Myocyte (in vitro differentiated cells): ENCODE data around the gene TJP1. TPM values are rescaled to one million over a fixed set of nuclear protein-coding genes. Genes with fewer than 3 reads are reported as not detected.

Source experiments
- DNase-seq: peaks from one replicate; pipeline ENCODE4 v3.0.0-alpha.2; 2012; ENCODE audit warnings: low read depth
- polyA plus RNA-seq: library from polyadenylated mRNA; unstranded; fragments of >200 nt; gene quantifications from one replicate; pipeline ENCODE4 v1.2.1, GENCODE V29; 2012; ENCODE audit warnings: missing spikeins
- total RNA-seq: library from RNA; depleted of rRNA; stranded (reverse); fragments of >200 nt; gene quantifications from 2 replicates; pipeline ENCODE4 v1.2.3, GENCODE V29; 2014

The TJP1 gene
- total RNA-seq: 37.8 and 43.0 TPM in 2 replicates
- 27.0 TPM for polyA plus RNA-seq

DNA sequence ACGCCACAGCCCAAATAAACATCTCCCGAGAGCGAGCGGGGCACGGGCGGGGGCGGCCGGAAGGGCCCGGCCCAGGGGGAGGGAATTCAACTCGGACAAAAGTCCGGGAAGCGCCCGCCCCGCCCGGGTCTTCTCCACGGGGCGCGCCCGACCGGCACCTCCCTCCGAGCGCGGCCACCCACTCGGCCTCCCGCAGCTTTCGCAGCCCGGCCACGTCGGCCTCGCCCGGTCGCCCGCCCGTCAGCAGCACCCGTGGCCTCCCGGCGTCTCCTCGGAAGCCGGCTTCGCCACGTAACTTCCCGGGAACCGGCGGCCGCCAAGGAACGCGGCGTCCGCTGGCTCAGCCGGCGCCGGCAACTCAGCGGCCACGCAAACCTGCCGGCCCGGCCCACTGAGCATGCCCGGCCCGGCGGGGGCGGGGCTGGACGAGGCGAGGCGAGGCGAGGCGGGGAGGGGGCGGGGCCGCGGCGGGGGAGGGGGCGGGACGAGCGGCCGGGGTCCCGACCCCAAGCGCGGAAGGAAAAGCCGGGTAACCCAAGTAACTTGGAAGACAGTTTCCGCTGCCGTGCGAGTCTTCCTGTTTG, at the start of gene TJP1:
TSS of gene TJP1 (minus strand) at position 369 of the 584 bp plus-strand sequence. CDS start 440 bp downstream, outside the sequence.
- DNase-seq: peak; percentile 86

DNA sequence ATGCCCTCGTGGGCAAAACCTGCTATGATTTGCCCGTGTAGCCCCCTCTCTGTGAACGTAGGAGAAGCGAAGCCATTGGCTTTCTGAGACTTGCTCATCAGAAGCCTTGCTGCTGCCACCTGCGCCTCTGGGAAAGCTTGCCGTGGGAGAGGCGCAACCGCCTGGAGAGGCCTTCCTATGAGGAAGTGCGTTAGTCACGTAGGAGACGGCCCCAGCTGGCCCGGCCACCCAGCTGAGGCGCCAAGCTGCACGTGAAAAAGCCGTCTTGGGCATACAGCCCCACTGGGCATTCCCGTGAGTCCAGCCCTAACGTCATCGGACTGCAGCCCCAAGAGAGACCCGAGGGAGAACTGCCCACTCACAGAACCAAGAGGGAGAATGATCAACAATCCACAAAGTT, 49.1 kb upstream of the TJP1 start:
- no peak for DNase-seq

DNA sequence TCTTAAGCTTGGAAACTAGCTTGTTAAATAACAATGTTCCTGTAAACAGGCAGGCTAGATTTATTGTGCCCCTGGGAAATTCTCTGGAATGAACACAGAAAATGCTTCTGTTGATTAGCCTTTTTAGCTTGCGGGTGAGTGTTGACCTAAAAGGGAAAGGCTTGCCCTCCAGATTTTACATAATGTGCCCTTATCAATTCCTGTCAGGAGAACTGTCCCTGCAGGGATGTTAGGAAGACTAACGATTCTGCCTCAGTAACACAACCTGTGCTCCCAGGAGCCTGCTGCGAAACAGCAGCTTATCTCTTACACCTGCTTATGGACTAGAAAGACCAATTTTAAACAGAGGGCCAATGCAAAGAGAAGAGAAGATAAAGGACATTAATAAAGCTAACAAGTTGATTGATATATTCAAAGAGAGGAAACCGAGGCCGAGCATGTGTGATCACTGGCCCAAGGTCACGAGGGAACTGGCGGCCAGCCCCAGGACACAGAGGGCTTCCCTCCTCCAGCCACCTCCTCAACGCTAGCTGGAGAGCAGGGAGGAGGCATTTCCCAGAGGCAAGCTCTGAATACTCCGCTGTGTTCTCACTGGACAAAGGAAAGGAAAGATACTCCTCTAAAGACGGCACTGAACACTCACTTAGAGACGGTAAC, 48.4 kb upstream of the TJP1 start:
- DNase-seq: no peak

DNA sequence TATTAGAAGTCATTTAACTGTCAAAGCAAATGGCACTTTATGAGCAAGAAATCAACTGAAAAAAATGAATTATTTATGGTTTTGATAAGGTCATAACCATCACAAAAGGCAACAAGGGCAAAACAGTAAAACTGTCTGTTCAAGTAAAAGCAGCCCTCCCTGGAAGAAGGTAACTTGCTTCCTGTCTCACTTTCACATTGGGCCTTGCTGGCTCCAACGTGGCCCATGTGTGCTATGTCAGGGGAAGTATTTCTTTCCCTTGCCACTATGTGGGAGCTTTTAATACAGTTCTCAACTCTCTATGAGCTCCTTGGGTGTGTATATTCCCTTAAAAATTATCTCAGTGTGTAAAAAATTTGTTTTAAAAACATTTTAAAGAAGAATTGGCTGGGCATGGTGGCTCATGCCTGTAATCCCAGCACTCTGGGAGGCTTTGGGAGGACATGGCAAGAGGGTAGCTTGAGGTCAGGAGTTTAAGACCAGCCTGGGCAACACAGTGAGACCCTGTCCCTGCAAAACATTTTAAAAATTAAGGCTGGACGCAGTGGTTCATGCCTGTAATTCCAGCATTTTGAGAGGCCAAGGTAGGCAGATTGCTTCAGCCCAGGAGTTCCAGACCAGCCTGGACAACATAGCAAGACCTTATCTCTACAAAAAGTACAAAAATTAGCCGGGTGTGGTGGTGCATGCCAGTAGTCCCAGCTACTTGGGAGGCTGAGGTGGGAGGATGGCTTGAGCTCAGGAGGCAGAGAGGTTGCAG, 45.2 kb upstream of the TJP1 start:
- no peak for DNase-seq

DNA sequence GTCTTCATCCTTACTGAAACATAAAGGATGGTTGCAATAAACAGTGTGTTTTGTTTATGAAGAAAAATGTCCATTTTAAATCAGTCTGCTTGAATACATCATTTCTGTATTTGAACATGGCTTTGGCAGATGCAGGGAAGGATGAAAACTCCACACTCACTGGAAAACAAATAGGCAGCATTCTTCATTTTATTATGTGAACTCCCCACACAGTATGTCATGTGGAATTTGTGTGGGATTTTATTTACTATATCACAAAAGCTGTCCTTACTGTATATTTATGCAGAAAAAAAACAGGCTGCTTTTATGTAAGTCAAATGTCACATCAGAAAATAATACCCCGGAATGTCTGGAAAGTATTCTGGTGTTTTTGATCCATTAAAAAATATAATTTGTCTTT, 44.1 kb upstream of the TJP1 start:
- DNase-seq: no peak

DNA sequence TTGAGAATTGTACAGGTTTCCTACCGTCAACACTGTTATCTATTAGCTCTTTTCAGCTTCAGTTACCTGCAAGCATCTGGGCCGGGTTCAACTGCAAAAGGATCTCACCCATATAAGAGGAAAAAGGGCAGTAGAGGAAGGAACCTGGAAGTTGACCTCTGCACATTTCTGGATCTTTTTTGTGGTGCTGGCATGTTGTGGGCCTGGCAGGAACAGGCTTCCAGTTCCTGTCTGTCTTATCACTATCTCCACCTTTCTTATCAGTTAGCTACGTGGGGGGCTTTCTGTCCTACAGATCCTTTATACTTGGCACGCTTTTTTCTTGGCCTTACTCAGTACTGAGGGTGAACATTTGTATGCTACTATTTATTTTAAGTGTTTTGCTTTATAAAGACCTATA, 42.2 kb upstream of the TJP1 start:
- no peak for DNase-seq

DNA sequence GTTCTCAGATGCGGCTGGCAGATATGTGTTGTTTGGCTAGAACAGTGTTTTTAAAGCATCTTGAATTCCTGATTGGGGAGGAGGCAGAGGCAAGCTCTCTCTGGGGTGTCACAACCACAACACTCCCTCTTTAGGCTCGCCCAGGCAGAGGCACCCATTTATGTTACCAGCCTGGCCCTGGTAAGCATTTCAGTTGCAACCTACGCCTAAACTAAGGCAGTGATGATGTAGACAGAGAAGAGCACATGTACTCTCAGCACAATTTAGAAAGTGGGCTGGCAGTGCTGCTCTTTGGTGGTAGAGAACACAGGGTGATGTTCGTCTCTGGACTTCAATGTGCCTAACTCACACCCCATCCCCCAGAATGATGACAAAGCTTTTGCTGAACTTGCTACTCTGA, 41.2 kb upstream of the TJP1 start:
- DNase-seq: no peak

DNA sequence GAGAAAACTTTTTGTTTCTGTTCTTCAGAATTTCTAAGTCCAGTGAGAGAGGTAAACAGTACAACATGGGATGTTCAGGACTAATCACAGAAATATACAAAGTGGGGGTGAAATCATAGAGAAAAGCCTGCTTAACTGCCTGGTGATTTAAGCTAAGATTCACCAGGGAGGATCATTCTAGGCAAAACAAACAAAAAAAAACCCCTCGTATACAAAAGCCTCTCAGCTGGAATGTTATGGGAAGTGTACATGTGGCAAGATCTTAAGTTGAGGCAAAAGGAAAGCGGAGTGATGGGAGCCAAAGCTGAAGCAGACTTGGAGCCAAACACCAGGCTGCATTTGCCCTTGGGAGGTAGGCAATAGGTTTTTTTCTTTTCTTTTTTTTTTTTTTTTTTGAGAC, 40.0 kb upstream of the TJP1 start:
- DNase-seq: no peak

DNA sequence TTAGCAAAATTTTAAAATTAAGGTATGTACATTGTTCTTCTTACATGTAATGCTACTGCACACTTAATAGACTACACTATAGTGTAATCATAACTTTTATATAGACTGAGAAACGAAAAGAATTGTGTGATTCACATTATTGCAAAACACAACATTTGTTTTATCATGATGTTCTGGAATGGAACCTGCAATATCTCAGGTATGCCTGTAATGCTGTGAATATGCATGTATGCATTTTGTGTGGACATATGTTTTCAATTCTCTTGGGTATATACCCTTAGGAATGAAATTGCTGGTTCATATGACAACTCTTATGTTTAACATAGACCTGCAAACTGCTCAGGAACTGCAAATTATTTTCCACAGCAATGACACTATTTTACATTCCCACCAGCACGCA, 38.6 kb upstream of the TJP1 start:
- no peak for DNase-seq

DNA sequence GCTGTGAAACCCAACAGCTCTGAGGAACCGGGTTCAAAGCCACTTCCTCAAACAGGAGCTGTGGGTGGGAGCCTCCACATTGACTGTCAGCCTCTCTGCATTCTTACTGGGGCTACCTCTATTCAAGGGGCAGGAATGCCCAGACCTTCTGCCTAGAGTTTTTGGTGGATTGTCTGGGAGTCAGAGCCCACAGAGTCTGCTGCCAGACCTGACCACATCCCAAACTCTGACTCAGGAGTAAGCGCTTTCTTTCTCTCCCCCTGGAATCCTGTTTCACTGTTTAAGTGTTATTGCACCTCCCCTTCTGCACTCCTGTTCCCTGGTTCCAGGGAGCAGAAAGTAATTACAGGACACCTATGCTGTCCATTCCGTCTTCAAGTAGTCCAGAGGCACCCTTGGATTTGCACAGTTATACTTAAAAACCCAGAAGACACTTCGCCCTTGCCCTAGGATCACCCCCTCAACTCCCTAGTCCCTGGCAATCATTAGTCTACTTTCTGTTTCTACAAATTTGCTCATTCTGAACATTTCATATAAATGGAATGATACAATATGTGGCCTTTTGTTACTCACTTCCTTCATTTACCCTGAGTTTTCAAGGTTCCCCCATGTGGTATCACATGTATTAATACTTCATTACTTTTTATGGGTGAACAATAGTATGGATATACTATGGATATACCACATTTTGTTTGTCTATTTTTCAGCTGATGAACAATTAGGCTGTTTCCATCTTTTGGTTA, 37.9 kb upstream of the TJP1 start:
- DNase-seq: peak; percentile 68

DNA sequence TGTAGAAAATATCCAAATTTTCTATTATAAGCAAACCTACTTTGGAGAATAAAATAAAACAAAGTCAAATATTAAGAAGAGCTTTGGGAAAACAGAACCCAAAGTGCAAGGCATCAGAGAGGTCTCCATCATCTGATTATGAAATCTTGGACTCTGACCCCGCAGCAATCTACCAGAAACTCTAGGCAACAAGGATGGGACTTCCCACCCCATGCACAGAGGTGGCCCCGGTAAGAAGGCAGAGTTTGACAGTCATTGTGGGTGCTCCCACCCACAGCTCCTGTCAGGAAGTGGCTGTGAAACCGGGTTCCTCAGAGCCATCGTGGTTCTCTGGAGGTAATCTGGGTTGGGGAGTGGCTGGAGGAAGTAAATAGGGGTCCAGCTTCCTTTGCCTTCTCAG, 37.0 kb upstream of the TJP1 start:
- DNase-seq: no peak

DNA sequence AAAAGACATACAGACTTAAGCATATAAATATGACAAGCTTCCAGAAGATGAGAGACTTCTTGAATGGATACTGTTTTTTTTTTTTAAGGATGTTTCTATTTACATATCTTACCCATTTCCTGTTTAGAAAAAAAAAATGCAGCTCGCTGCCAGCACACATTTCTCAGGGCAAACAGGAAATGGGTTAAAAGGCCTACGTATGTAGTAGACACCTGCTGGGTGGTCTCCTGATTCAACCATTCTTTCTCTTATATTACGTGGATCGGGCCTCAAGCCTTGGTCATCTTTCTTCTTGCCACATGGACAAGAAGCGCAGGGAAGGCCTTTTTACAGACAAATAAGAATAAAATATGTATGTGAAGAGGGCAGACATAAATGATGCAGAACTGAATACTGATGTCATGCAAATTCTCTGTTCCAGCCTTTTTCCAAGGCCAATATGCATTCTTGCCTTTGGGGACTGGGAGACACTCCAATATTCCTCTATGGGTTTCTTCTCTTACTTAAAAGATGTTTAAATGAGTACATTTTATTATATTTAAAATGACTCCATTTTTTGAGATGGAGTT, 35.0 kb upstream of the TJP1 start:
- DNase-seq: no peak

DNA sequence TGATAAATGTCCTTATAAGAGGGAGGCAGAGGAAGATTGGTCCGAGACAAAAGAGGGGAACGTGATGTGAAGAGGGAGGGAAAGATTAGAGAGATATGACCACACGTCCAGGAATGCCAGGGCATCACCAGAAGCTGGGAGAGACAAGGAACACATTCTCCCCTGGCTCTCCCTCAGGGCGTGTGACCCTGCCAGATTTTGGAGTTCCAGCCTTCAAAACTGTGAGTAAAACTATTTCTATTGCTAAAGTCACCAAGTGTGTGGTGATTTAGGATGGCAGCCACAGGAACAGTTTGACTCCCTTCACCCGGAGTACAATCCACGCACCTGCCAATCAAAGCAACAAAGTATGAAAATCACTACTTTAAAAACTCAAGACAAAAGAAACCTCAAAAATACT, 32.1 kb upstream of the TJP1 start:
- no peak for DNase-seq

DNA sequence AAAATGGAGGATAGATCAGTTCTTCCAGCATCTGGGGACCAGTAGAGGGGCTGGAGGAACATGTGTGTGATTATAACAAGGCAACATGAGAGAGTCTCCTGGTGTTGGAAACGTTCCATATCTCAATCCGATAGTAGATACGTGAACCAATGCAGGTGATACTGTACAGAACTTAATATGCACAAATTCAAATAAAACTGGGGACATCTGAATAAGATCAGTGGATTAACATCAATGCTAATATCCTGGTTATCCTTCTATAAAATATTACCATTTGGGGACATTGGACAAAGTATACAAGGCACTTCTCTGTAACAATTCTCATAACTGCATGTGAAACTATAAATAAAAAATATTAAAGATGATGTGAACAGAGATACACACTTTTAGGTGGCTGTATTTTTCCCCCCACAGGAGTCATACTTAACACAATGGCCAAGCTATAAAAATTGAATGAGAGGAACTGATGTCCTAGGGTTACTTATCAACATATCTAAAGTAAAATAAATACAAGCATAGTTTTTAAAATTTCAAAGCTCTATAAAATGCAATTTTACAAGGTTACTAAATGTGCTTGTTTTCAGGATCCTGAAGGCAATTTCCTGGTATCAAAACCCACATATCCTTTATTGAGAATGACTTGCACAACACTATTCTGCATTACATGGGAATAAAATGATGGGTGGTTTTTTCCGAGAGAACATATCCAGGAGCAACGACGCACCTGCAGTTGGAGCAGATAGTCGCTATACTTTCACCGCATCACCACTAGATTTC, 31.1 kb upstream of the TJP1 start:
- no peak for DNase-seq

DNA sequence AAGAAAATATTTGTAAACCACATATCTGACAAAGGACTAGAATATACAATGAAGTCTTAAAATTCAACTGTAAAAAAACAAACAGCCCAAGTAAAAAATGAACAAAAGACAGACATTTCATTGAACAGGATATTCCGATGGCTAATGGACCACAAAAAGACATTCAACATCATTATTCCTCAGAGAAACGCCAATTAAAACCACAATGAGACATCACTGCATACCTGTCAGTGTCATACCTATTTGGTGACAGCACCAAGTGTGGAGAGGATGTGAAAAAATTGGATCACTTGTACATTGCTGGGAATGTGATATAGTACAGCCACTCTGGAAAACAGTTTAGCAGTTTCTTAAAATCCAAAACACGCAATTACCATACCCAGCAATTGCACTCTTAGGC, 29.9 kb upstream of the TJP1 start:
- DNase-seq: no peak

DNA sequence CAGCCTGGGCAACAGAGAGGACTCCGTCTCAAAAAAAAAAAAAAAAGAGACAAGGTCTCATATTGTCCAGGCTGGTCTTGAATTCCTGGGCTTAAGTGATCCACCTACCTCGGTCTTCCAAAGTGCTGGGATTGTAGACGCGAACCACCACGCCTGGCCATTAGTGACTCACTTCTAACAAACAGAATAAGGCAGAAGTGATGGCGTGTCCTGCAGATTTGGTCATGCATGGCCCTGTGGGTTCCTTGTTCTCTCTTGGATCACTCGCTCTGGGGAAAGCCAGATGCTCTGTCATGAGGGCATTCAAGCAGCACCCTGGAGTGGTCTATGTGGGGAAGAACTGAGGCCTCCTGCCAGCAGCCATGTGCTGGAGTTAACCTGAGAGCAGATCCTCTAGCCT, 27.4 kb upstream of the TJP1 start:
- DNase-seq: no peak

DNA sequence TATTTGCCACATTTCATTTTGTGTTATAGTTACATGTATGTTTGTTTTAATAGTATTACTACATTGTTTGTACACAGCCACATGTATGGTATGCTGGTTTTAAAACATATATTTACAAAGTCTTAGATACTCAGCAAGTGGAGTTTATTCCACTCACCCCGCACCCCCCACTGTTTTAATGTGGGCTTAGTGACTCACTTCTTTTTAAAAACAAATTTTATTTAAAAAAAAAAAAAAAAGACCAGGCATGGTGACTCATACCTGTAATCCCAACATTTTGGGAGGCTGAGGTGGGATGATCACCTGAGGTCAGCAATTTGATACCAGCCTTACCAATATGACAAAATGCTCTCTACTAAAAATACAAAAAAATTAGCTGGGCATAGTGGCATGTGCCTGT, 26.9 kb upstream of the TJP1 start:
- DNase-seq: no peak

DNA sequence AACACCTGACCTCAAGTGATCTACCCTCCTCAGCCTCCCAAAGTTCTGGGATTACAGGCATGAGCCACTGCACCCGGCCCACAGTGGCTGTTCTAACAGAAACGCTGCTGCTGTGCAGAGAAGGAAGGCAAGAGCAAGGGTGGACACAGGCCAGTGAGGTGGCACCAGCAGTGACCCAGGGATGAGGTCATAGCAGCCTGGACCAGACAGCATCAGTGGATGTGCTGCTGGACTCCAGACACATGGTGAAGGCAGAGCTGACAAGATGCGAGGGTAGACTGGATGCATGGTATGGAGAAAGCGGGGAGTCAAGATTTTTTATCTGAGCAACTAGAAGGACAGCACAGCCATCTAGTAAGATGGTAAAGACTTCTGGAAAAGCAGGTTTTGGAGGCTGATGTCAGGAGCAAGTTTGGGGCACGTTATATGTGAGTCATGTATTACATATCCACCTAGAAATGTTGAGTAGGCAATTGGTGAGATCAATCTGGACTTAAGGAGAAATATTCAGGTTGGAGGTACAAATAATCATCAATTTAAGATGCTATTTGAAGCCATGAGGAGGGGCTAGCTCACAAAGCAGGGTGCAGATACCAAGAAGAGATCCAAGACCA, 22.1 kb upstream of the TJP1 start:
- no peak for DNase-seq

DNA sequence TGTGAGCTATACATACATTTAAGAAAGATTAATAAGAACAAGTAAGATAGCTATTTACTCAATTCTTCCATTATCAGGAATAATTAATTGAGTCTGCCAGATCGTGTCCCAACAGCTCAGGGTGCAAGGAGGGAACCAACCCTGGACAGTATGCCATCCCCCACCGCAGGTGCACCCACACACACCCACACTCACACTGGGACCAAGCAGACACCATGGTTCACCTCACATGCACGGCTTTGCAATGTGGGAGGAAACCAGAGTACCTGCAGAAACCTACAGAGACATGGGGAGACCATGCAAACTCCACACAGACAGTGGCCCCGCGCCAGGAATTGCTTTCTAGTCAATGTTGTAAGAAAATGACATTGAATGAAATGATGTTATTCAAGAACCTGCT, 20.0 kb upstream of the TJP1 start:
- no peak for DNase-seq

DNA sequence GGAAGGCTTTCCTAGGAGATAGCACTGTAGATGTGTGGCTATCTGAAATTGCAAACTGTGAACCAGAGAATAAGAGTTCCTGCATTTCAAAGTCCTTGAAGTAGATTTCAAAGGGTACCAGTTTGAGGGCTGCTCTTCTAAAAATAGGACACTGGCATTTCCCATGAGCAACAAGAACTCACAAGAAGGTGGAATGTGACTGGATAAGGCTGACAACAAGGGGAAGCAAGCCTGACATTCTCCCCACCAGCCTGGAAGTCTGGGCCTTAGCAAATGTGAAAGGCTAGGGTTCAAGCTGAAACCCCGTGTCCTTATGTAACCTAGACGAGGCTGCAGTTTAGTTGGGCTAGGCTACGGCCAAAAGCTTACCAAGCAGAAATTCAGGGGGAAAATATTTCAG, 18.7 kb upstream of the TJP1 start:
- peak; percentile 56 for DNase-seq
